Bone marrow (tissue), 2 donors: Measurements from ENCODE around the gene MCOLN1.
"Not testable (repeated sequence)": the region's sequence is repeated elsewhere in the genome, so short reads cannot be mapped to it uniquely, and the experiment has no call there.

Source experiments
- DNase-seq, 2 donors: peaks; one replicate each; lab custom pipeline; 2025; lab: John Stamatoyannopoulos, UW

The MCOLN1 gene

DNA sequence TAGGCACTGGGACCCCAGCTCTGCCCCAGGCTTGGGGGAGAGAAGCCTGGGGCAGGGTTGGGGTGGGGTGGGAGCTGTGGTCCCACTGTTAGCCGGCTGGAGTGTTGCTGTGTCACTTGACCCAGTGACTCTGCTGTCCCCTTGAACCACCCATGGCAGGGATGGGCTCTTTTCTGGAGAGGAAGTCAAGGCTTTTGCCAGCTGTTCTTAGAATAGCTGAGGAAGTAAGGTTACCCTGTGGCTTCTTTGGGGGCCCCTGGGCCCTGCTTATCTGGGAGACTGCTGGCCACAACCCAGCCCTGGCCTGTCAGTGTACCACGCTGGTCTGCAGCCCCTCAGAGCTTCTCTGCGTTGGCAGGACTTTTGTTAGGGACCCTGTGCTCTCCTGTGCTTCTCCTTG lies 22.2 kb downstream of the MCOLN1 start:
- DNase-seq, result peak in 1 of 2 donors; percentile 12

DNA sequence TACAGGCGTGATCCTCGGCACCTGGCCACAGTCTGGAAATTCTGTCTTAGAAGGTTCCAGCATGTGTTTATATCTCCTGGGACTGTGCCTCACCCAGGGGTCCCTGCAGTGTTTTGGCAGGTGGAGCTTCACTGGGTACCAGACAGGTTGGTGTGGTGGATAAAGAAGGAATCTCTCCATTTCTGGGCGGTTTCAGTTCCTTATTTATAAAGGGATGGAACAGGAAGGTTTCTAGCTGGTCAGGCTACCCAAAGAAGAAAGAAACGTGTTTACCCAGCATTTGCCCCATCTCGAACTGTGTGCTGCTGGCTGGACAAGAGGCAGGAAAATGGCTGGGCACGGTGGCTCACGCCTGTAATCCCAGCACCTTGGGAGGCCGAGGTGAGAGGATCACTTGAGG lies 22.9 kb downstream of the MCOLN1 start:
- DNase-seq, result no peak

GRCh38 chr19:7545904-7546303 lies 23.5 kb downstream of the MCOLN1 start:
- DNase-seq, result no peak

- no peak for DNase-seq
These were observed 24.7 kb downstream of the MCOLN1 start for GRCh38 chr19:7547159-7547558.

- no peak for DNase-seq
These were observed 27.2 kb downstream of the MCOLN1 start for GRCh38 chr19:7549429-7550148.

DNA sequence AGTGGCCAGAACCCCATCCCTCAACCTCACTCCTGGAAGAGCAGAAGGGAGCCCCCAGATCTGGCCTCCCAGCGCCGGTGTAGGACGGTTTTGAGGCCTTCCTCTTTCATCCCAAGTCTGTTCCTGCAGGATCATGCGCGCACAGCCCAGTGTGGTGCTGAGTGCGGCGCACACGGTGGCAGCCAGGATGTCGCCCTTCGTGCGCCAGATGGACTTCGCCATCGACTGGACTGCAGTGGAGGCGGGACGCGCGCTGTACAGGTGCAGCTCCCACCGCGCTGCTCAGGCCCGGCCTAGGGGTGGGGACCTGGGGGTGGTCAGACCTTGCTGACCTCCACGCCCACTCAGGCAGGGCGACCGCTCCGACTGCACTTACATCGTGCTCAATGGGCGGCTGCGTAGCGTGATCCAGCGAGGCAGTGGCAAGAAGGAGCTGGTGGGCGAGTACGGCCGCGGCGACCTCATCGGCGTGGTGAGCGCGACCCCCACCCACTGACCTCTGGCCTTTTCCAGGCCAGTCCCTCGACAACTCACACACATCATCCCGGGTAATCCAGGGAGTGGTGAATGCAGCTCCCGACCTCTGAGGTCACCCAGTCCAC lies 27.8 kb downstream of the MCOLN1 start:
- DNase-seq, result no peak

- no peak for DNase-seq
These were observed 28.8 kb downstream of the MCOLN1 start for GRCh38 chr19:7550987-7551761.

DNA sequence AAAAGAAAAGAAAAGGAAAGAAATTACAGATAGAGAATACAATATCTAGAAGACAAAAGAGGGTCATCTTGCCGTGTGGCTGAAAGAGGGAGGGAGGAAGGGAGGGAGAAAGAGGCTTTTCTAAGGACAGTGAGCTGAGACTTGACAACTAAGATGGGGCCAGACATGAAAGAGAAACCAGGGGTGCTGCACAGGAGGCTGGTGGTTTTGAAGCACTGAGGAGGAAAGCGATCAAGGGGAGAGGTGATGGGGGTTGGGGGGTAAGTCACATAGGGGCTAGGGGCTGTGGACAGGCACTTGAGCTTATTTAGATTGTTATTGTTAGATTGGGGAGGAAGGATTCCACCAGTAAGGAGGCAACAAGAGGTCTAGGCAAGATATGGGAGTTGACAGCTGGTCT lies 30.4 kb downstream of the MCOLN1 start:
- no peak for DNase-seq

DNA sequence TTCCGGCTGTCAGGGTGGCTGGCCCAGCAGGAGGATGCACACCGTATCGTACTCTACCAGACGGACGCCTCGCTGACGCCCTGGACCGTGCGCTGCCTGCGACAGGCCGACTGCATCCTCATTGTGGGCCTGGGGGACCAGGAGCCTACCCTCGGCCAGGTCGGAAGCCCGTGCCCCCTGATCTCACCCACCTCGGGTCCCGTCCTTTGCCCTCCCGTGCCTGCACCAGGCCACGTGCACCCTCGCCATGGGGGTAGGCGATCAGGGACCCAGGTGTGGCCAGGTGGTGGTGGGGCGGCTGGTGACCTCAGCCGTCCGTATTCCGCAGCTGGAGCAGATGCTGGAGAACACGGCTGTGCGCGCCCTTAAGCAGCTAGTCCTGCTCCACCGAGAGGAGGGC lies 32.1 kb downstream of the MCOLN1 start:
- DNase-seq, result no peak

DNA sequence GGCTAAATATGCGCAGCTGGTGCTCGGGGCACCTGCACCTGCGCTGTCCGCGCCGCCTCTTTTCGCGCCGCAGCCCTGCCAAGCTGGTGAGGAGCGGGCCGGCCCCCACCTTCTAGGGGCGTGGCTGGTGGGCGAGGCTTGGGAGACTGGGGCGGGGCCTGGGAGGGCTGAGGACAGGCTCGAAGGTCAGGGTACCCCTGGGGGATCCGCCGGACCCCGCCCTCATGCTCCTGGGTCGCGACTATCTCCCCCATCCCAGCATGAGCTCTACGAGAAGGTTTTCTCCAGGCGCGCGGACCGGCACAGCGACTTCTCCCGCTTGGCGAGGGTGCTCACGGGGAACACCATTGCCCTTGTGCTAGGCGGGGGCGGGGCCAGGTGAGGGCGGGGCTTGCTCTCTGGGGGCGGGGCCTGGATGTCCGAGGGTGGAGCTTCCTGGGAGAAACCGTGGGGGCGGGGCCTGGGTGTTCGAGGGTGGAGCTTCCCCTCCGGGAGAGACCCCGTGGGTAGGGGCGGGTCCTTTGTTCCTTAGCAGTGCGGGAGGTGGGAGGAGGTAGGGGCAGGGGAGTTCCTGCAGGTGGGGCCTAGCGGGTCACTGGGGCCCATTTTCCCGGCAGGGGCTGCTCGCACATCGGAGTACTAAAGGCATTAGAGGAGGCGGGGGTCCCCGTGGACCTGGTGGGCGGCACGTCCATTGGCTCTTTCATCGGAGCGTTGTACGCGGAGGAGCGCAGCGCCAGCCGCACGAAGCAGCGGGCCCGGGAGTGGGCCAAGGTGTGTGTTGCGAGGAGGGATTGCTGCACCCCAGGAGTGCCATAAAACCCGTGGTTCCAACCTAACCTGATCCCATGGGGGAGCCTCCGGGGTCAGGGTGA lies 32.8 kb downstream of the MCOLN1 start:
- DNase-seq, result no peak

DNA sequence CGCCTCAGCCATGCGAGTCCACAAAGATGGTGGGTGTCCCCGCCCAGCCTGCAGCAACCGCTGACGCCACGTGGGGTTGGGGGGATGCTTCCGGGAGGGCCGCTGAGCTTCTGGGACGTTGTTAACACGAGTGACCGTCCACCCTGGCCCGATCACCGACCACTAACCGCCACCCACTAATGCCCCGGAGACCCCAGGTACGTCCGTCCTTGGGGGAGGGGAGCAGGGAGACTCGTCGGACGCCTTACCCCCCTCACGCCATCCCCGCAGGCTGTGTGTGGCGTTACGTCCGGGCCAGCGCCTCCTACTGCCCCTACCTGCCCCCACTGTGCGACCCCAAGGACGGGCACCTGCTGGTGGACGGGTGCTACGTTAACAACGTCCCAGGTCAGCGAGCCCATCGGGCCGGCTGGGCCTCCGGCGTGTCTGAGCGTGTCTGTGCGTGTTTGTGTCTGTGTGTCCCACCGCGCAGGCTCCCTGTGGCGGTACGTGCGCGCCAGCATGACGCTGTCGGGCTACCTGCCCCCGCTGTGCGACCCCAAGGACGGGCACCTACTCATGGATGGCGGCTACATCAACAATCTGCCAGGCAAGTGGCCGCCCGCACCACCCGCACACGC lies 34.4 kb downstream of the MCOLN1 start:
- no peak for DNase-seq

GRCh38 chr19:7558667-7559066 lies 36.2 kb downstream of the MCOLN1 start:
- DNase-seq, result no peak

DNA sequence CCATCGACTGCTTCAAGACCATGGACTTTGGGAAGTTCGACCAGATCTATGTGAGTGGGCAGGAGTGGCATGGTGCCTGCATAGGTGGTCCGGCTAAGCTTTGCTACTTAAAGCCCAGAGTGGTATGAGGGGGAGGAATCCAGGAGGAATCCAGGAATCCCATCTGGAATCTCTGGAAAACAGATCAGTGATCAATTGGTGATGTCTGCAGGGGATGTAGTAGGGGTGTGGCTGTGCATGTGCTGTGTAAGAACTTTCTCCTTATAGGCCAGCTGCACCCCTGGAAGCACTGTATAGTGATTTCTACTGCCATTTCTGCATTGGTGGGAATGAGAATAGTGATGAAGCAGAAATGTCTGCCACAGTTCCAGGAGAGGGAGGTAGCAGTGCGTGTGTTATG lies 36.7 kb downstream of the MCOLN1 start:
- DNase-seq, result no peak

DNA sequence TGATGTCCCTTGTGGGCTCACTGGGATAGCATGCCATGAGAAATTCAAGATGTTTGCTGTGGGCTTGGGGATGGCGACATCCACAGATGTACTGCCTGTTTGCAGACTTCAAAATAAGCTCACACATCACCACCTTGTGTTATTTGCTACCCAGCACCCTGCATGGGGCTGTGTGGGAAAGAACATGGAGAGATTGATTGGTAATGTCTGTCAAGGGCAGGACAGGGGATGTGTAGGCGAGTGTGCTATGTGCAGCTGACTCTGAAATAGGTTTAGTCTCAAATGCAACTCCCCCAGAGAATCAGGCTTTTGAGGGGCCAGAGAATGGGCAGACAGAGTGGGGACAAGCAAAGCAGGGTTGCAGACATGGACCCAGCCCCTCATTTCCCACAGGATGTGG lies 37.8 kb downstream of the MCOLN1 start:
- DNase-seq, result no peak

DNA sequence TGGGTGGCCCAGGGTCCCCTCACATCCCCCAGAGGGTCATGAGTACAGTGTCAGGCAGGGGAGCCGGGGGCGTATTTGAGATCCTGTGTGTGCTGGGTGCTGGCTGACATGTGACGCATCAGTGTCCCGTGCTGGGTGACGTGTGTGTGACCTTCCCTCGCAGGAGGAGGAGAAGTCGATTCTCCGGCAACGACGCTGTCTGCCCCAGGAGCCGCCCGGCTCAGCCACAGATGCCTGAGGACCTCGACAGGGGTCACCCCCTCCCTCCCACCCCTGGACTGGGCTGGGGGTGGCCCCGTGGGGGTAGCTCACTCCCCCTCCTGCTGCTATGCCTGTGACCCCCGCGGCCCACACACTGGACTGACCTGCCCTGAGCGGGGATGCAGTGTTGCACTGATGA lies 38.9 kb downstream of the MCOLN1 start:
- no peak for DNase-seq

- DNase-seq, result no peak
These were observed 40.4 kb downstream of the MCOLN1 start for GRCh38 chr19:7562646-7563393.

GRCh38 chr19:7564866-7565265 lies 42.4 kb downstream of the MCOLN1 start:
- DNase-seq, result no peak

DNA sequence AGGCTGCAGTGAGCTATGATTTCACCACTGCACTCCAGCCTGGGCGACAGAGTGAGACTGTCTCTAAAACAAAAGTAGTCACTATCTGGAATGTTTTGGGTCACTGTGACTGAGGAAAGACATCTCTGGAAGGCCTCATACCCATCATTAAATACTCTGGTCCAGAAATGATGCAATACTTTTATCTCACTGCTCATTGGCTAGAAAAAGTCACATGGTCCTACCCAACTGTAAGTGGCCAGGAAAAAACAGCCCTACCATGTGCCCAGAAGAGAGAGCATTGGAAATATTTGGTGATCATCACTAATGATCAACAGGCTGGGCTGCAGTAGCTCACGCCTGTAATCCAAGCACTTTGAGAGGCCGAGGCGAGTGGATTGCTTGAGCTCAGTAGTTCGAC lies 42.9 kb downstream of the MCOLN1 start:
- DNase-seq, result no peak

- no peak for DNase-seq
These were observed 48.3 kb downstream of the MCOLN1 start for GRCh38 chr19:7570761-7571160.

- DNase-seq, result no peak
These were observed 53.1 kb downstream of the MCOLN1 start for GRCh38 chr19:7575434-7576040.

DNA sequence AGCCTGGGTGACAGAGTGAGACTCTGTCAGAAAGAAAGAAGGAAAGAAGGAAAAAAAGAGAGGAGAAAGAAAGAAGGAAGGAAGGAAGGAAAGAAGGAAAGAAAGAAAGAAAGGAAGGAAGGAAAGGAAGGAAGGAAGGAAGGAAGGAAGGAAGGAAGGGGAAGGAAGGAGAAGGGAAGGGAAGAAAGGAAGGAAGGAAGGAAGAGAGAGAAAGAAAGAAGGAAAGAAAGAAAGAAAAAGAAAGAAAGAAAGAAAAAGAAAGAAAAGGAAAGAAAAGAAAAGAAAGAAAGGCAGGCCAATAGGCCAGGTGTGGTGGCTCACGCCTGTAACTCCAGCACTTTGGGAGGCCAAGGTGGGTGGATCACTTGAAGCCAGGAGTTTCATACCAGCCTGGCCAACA lies 55.0 kb downstream of the MCOLN1 start:
- not testable (repeated sequence) for DNase-seq
